OCI-LY7 (cell line): ENCODE data around the gene FHL3.

ENCODE experiments used
- CTCF ChIP-seq: fragments of 200-600 bp; sonication (generic); conservative IDR thresholded peaks from 2 replicates; pipeline ENCODE4 v1.5.1; 2014; ENCODE audit warnings: mild to moderate bottlenecking, antibody characterized with exemption, low read length, moderate library complexity, mixed read lengths
- EZH2phosphoT487 ChIP-seq: fragments of 200-600 bp; sonication (generic); IDR thresholded peaks from 2 replicates; pipeline ENCODE4 v1.6.1; 2018; ENCODE audit warnings: low read depth, borderline replicate concordance, mild to moderate bottlenecking, mixed run types, antibody characterized with exemption, low read length, moderate library complexity, mixed read lengths

GRCh38 chr1:38029081-38029681 is 23.9 kb upstream of the FHL3 start:
- TF ChIP-seq CTCF (no peak), EZH2phosphoT487 (no peak)
